Activated CD4-positive, CD25-positive, alpha-beta regulatory T cell treated with anti-CD3 and anti-CD28 coated beads, Interleukin-2, amount 50 U/mL, for 72 hours (primary cell): ENCODE results near the gene MOB3B.
"Not testable (repeated sequence)": the region's sequence is repeated elsewhere in the genome, so short reads cannot be mapped to it uniquely, and the experiment has no call there.

Source experiments
- DNase-seq: peaks from one replicate; pipeline ENCODE4 v3.0.0; 2021

MOB3B gene

GRCh38 chr9:27514551-27514950, 15.1 kb downstream of the MOB3B start:
- DNase-seq: no peak

- no peak for DNase-seq
These were observed 17.8 kb downstream of the MOB3B start for GRCh38 chr9:27511771-27512170.

GRCh38 chr9:27510780-27511179, 18.8 kb downstream of the MOB3B start:
- DNase-seq: no peak

GRCh38 chr9:27506981-27507380, 22.6 kb downstream of the MOB3B start:
- DNase-seq: no peak

- no peak for DNase-seq
These were observed 23.9 kb downstream of the MOB3B start for GRCh38 chr9:27505744-27506161.

- DNase-seq: no peak
These were observed 25.4 kb downstream of the MOB3B start for GRCh38 chr9:27504259-27504658.

- DNase-seq: no peak
These were observed 26.0 kb downstream of the MOB3B start for GRCh38 chr9:27503623-27504022.

GRCh38 chr9:27500902-27501301, 28.7 kb downstream of the MOB3B start:
- not testable (repeated sequence) for DNase-seq

GRCh38 chr9:27499451-27499850, 30.2 kb downstream of the MOB3B start:
- no peak for DNase-seq

- DNase-seq: no peak
These were observed 31.7 kb downstream of the MOB3B start for GRCh38 chr9:27497883-27498417.

GRCh38 chr9:27496135-27496504, 33.5 kb downstream of the MOB3B start:
- no peak for DNase-seq

- no peak for DNase-seq
These were observed 34.0 kb downstream of the MOB3B start for GRCh38 chr9:27495480-27496134.

- no peak for DNase-seq
These were observed 38.5 kb downstream of the MOB3B start for GRCh38 chr9:27491154-27491553.

GRCh38 chr9:27489087-27489876, 40.3 kb downstream of the MOB3B start:
- DNase-seq: no peak

GRCh38 chr9:27487927-27488326, 41.7 kb downstream of the MOB3B start:
- DNase-seq: no peak

GRCh38 chr9:27487128-27487640, 42.4 kb downstream of the MOB3B start:
- no peak for DNase-seq

GRCh38 chr9:27485158-27485557, 44.5 kb downstream of the MOB3B start:
- DNase-seq: no peak

- no peak for DNase-seq
These were observed 46.0 kb downstream of the MOB3B start for GRCh38 chr9:27483576-27483975.

- no peak for DNase-seq
These were observed 46.9 kb downstream of the MOB3B start for GRCh38 chr9:27482709-27483108.

GRCh38 chr9:27478322-27478721, 51.3 kb downstream of the MOB3B start:
- no peak for DNase-seq

- DNase-seq: no peak
These were observed 52.6 kb downstream of the MOB3B start for GRCh38 chr9:27476870-27477515.

GRCh38 chr9:27475057-27475595, 54.5 kb downstream of the MOB3B start:
- DNase-seq: no peak

GRCh38 chr9:27474305-27474704, 55.3 kb downstream of the MOB3B start:
- no peak for DNase-seq
